HCT116 (cell line): ENCODE results near the gene SCFD1. TPM values are rescaled to one million over a fixed set of nuclear protein-coding genes. Genes with fewer than 3 reads are reported as not detected.

Experiments
- ATAC-seq: fragments of 200-7000 bp; cut with Tn5 transposase; 2 replicates; pipeline ENCODE4 v1.9.1; 2020; ENCODE audit warnings: mild to moderate bottlenecking, moderate library complexity
- BruUV-seq: library from RNA; stranded (reverse); fragments of 400-500 nt; replicated peaks from 2 replicates; lab custom pipeline; 2021; lab: Mats Ljungman, UMichigan
- CTCF ChIA-PET: fragments of 300-600 bp; sonication (Branson Sonifier 250); formaldehyde crosslinking; loops from one replicate; lab custom pipeline; 2021; ENCODE audit warnings: antibody characterized with exemption; lab: Charles Lee
- POLR2A ChIA-PET: fragments of 300-600, 350-600 bp; sonication (Branson Sonifier 250); formaldehyde crosslinking; loops from one replicate; lab custom pipeline; 2021; ENCODE audit warnings: antibody characterized with exemption; lab: Charles Lee
- RAD21 ChIA-PET, 2 experiments: fragments of 300-600 bp; sonication (Branson Sonifier 250); formaldehyde crosslinking; loops; one replicate each; lab custom pipeline; 2023; ENCODE audit warnings: low total read pairs in 2 of 2; ENCODE audit not compliant: uncharacterized antibody in 2 of 2, unreplicated experiment in 2 of 2, low non-redundant PET in 1 of 2; lab: Charles Lee
- DNase-seq: peaks from one replicate; pipeline ENCODE4 v3.0.0-alpha.2; 2010; ENCODE audit warnings: low read depth, low spot score
- H2AFZ ChIP-seq: fragments of 200-600 bp; shearing (Covaris generic), sonication (generic); 2 replicates; pipeline ENCODE4 v1.6.1; 2017; ENCODE audit warnings: low read depth, mixed run types, mixed read lengths, antibody characterized with exemption, low read length; ENCODE audit not compliant: poor library complexity, severe bottlenecking
- H3K27ac ChIP-seq: 2 replicates; pipeline ENCODE4 v1.5.1; 2012; ENCODE audit warnings: low read depth, low read length
- H3K27me3 ChIP-seq: fragments of 200-600 bp; sonication (generic); 2 replicates; pipeline ENCODE4 v1.6.1; 2016; ENCODE audit warnings: mixed run types, low read length, mixed read lengths; ENCODE audit not compliant: insufficient read depth
- H3K36me3 ChIP-seq, 2 experiments: fragments of 200-500 bp in 1 of 2; fragments of 200-600 bp in 1 of 2; sonication (Bioruptor generic) in 1 of 2; sonication (generic) in 1 of 2; 2 replicates each; pipeline versions ENCODE4 v1.5.1 to v1.6.1; 2014 to 2016; ENCODE audit warnings: low read length in 2 of 2, inconsistent platforms in 1 of 2, mixed read lengths in 1 of 2, mixed run types in 1 of 2; ENCODE audit not compliant: insufficient read depth in 2 of 2, control insufficient read depth in 1 of 2
- H3K4me1 ChIP-seq, 2 experiments: fragments of 200-600 bp in 1 of 2; sonication (generic) in 1 of 2; 2 replicates each; pipeline versions ENCODE4 v1.5.1 to v1.6.1; 2012 to 2017; ENCODE audit warnings: low read length in 2 of 2, inconsistent platforms in 1 of 2, mild to moderate bottlenecking in 1 of 2, mixed read lengths in 1 of 2, mixed run types in 1 of 2, moderate library complexity in 1 of 2; ENCODE audit not compliant: insufficient read depth in 2 of 2, control insufficient read depth in 1 of 2
- H3K4me2 ChIP-seq: fragments of 200-600 bp; sonication (generic); 2 replicates; pipeline ENCODE4 v1.6.1; 2017; ENCODE audit warnings: mixed run types, low read length, mixed read lengths
- H3K4me3 ChIP-seq, 2 experiments: fragments of 200-600 bp in 1 of 2; sonication (generic) in 1 of 2; replicated peaks in 1 of 2; 2 replicates each; pipeline ENCODE4 v1.5.1; 2011 to 2016; ENCODE audit warnings: low read length in 2 of 2, control low read depth in 1 of 2, low read depth in 1 of 2, mild to moderate bottlenecking in 1 of 2, mixed read lengths in 1 of 2, mixed run types in 1 of 2
- H3K79me2 ChIP-seq: fragments of 200-600 bp; sonication (generic); 2 replicates; pipeline ENCODE4 v1.6.1; 2017; ENCODE audit warnings: mild to moderate bottlenecking, mixed run types, low read length, moderate library complexity, mixed read lengths; ENCODE audit not compliant: insufficient read depth
- H3K9ac ChIP-seq: fragments of 200-600 bp; sonication (generic); 2 replicates; pipeline ENCODE4 v1.6.1; 2016; ENCODE audit warnings: low read length, mixed read lengths
- H3K9me2 ChIP-seq: fragments of 200-600 bp; sonication (generic), shearing (Covaris generic); 2 replicates; pipeline ENCODE4 v1.6.1; 2017; ENCODE audit warnings: mixed run types, mild to moderate bottlenecking, moderate library complexity; ENCODE audit not compliant: insufficient read depth
- H3K9me3 ChIP-seq, 2 experiments: fragments of 200-500 bp in 1 of 2; fragments of 200-600 bp in 1 of 2; sonication (Bioruptor generic) in 1 of 2; sonication (generic) in 1 of 2; 2 replicates each; pipeline ENCODE4 v1.6.1; 2014 to 2017; ENCODE audit warnings: low read length in 2 of 2, mixed read lengths in 2 of 2, inconsistent platforms in 1 of 2, low read depth in 1 of 2, mild to moderate bottlenecking in 1 of 2, mixed run types in 1 of 2, moderate library complexity in 1 of 2; ENCODE audit not compliant: control insufficient read depth in 1 of 2, insufficient read depth in 1 of 2
- H4K20me1 ChIP-seq: fragments of 200-600 bp; sonication (generic), shearing (Covaris generic); 2 replicates; pipeline ENCODE4 v1.6.1; 2017; ENCODE audit warnings: mixed run types, mild to moderate bottlenecking, moderate library complexity; ENCODE audit not compliant: insufficient read depth
- CBX3 ChIP-seq: IDR thresholded peaks from 2 replicates; pipeline ENCODE4 v1.6.1; 2012; ENCODE audit warnings: low read depth
- CEBPB ChIP-seq: IDR thresholded peaks from 2 replicates; pipeline ENCODE4 v1.6.1; 2012; ENCODE audit warnings: low read depth
- JUND ChIP-seq: IDR thresholded peaks from 2 replicates; pipeline ENCODE4 v1.6.1; 2012
- POLR2A ChIP-seq: IDR thresholded peaks from 2 replicates; pipeline ENCODE4 v1.7.0; 2011; ENCODE audit warnings: borderline replicate concordance; ENCODE audit not compliant: insufficient read depth, insufficient read length; ENCODE audit errors: extremely low read depth
- RAD21 ChIP-seq: IDR thresholded peaks from 2 replicates; pipeline ENCODE4 v1.6.1; 2012; ENCODE audit warnings: low read depth, mild to moderate bottlenecking
- intact Hi-C: fragments of 100-400 bp; cut with micrococcal nuclease; formaldehyde crosslinking; loops from 2 replicates; pipeline ENCODE4 v1.10.0; 2022
- total RNA-seq: library from RNA; stranded (reverse); gene quantifications from one replicate; pipeline ENCODE4 v1.2.1, GENCODE V29; 2021; ENCODE audit not compliant: unreplicated experiment

SCFD1 gene
- total RNA-seq, 1 experiment from 2014 or later = 71.1 TPM

- CTCF ChIA-PET = no interaction called here
- RAD21 ChIA-PET = no interaction called here
- intact Hi-C loops = no loop called here
- no TSS peak for BruUV-seq
- Histone ChIP-seq H3K9ac (no peak overlapping the region), H3K36me3 (no peaks in the 10 kb centered on the region), H2AFZ (no peak overlapping the region), H4K20me1 (no peaks in the 10 kb centered on the region), H3K4me3 (no peak overlapping the region), H3K9me3 (no peaks in the 10 kb centered on the region), H3K27me3 (no peaks in the 10 kb centered on the region), H3K9me2 (no peaks in the 10 kb centered on the region), H3K4me2 (no peak overlapping the region), H3K79me2 (no peaks in the 10 kb centered on the region), H3K4me1 (no peaks in the 10 kb centered on the region), H3K27ac (no peak overlapping the region)
- DNase-seq (no peak), ATAC-seq (no peak)
- TF ChIP-seq JUND = no peak
- TF ChIP-seq CBX3 = no peak
- POLR2A ChIA-PET = no interaction called here
These were observed 132.7 kb downstream of the SCFD1 start for GRCh38 chr14:30754778-30755177.

DNA sequence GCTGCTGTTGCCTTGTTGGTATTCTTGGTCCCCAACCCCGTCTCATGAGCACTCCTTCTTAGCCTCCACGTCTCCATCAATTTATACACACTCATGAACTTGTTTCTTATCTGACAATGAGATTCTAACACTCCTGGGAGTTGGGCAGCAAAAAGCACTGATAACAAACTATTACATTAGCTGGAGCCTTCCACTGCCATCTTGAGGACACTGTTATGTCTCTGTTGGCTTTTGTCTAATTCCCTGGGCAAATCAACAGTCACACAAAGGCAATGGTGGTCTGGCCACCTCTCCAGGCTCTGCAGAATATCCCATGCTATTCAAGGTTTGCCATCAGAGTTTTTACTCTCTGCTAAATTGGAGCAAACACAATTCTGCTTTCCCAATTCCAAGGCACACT is 134.5 kb downstream of the SCFD1 start:
- ATAC-seq (no peak), DNase-seq (no peak)
- Histone ChIP-seq H2AFZ (no peak overlapping the region), H3K36me3 (no peaks in the 10 kb centered on the region), H4K20me1 (no peaks in the 10 kb centered on the region), H3K9me3 (no peaks in the 10 kb centered on the region), H3K9me2 (no peaks in the 10 kb centered on the region), H3K4me1 (no peaks in the 10 kb centered on the region), H3K4me3 (no peak overlapping the region), H3K27ac (no peak overlapping the region), H3K4me2 (no peak overlapping the region), H3K9ac (no peak overlapping the region), H3K79me2 (no peaks in the 10 kb centered on the region), H3K27me3 (no peaks in the 10 kb centered on the region)
- intact Hi-C loops = no loop called here
- ChIA-PET CTCF (no interaction called here), RAD21 (no interaction called here), POLR2A (no interaction called here)
- TF ChIP-seq CEBPB (no peak), RAD21 (0 out of 2 replicates have a peak, but pooled peaks have one; percentile 14)
- no TSS peak for BruUV-seq

GRCh38 chr14:30757082-30757481 is 135.0 kb downstream of the SCFD1 start:
- Histone ChIP-seq H2AFZ (no peak overlapping the region), H3K9me2 (no peaks in the 10 kb centered on the region), H3K4me2 (no peak overlapping the region), H4K20me1 (no peaks in the 10 kb centered on the region), H3K27ac (no peak overlapping the region), H3K4me3 (no peak overlapping the region), H3K27me3 (no peaks in the 10 kb centered on the region), H3K36me3 (no peaks in the 10 kb centered on the region), H3K9me3 (no peaks in the 10 kb centered on the region), H3K79me2 (no peaks in the 10 kb centered on the region), H3K4me1 (no peaks in the 10 kb centered on the region), H3K9ac (no peak overlapping the region)
- no TSS peak for BruUV-seq
- POLR2A ChIA-PET = no interaction called here
- RAD21 ChIA-PET = no interaction called here
- intact Hi-C loops = no loop called here
- TF ChIP-seq POLR2A = no peak
- ATAC-seq (no peak), DNase-seq (no peak)
- CTCF ChIA-PET = no interaction called here
